Stimulated activated CD8-positive, alpha-beta memory T cell treated with anti-CD3 and anti-CD28 coated beads, Interleukin-12 subunit alpha, Interleukin-12 subunit beta, amount 100 ng/mL, for 24 hours (primary cell): ENCODE measurements around the gene CD27.
"Not testable (repeated sequence)": the region's sequence is repeated elsewhere in the genome, so short reads cannot be mapped to it uniquely, and the experiment has no call there.

ENCODE experiments used
- DNase-seq: peaks from one replicate; pipeline ENCODE4 v3.0.0-alpha.2; 2020; ENCODE audit errors: extremely low read depth

The CD27 gene

DNA sequence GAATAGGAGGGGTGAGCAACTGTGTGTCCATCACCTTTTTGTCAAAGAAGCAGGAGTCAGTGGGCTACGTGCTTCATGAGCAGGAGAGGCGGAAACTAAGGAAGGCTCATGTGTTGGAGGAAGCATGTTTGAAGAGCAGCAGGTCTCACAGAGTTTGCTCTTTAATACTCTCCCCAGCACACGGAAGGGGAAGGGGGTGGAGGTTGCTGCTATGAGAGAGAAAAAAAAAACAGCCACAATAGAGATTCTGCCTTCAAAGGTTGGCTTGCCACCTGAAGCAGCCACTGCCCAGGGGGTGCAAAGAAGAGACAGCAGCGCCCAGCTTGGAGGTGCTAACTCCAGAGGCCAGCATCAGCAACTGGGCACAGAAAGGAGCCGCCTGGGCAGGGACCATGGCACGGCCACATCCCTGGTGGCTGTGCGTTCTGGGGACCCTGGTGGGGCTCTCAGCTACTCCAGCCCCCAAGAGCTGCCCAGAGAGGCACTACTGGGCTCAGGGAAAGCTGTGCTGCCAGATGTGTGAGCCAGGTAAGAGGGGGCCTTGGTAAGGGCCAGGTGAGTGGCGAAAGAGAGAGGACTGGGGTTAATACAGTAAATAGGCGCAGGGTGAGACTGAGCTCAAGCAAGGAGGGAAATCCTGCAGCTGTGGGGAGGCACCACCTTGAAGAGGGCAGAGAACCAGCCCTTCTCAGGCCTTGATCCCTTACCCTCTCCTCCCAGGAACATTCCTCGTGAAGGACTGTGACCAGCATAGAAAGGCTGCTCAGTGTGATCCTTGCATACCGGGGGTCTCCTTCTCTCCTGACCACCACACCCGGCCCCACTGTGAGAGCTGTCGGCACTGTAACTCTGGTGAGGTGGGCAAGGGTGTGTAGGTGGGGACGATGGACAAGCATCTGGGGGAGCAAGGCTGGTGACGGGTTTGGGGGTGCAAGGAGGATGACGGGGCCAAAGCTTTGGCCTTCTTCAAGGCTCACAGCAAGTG is at the start of gene CD27:
TSS of gene CD27 (plus strand) at position 252 of the 985 bp plus-strand sequence. CDS start at position 393, 141 bp downstream.
- no peak for DNase-seq

DNA sequence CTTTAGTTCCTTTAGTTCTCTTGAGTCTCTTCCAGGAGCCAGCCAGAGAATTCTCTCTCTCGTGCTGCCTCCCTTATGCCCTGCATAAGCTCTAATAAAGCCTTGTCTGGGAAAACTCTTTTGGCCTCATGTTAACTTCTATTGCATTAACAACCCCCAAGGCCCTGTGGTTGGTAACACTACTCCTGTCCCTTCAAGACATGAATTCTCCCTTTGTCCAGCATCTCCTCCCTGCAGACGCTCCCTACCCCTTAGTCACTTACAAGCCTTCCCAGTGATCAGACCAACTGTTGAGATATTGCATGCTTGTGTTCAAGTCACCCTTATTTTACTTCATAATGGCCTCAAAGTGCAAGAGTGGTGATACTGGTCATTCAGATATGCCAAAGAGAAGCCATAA is 48.7 kb upstream of the CD27 start:
- DNase-seq: no peak

DNA sequence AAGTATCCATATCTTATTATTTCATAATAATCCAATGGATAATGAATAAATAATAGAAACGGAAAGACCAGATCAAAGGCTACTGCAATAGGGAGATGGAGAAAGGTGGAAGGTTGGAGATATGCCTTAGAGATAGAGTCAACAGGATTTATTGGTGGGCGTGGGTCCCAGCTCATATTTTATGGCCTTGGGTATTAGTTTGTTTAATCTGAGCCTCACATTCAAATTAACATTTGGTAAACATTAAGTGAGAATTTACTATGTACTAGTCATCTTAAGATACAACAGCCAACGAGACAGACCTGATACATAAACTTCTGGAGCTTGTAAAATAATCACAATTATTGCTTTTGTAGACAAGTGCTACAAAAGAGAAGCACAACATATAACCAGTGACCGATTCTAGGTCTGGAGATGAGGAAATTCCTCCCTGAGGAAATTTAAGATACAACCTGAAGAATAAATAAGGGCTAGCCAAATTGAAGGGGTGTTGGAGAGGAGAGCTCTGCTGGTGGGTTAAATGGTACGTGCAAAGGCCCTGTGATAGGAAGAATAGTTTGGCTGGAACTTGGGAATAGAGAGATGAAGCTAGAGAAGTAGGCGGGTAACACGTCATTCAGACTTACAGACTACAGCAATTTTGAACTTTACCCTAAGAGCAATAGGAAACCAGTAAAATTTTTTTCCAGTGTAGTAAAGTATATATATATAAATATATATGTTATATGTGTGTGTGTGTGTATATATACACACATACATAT is 44.7 kb upstream of the CD27 start:
- no peak for DNase-seq

DNA sequence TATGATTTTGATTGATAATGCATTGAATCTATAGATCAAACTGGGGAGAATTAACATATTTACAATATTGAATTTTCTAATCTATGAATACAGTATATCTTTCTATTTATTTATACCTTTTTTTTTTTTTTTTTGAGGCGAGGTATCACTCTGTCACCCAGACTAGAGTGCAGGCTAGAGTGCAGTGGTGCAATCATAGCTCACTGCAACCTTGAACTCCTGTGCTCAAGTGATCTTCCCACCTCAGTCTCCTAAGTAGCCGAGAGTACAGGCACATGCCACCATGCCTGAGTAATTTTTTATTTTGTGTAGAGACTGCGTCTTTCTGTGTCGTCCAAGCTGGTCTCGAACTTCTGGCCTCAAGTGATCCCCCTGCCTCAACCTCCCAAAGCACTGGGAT is 40.4 kb upstream of the CD27 start:
- DNase-seq: no peak

DNA sequence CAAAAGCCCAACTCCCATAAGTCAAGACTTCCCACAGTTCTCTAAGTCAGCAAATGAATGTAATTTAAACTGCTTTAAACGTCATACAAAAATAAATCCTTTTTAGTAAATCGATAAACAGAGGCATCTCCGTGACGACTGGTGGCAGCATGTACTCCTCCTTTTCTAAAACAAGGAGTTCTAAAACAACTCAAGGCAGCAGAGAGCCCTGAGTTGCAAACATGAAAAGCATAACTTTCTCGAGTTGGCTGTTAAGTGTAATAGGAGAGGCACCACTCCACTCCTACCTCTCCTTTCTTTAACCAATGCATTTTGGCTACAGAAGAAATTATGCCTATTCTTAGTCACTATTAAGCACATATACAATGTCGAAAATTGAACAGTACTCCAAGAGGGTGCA is 38.8 kb upstream of the CD27 start:
- DNase-seq: no peak

GRCh38 chr12:6407236-6407954 is 37.4 kb upstream of the CD27 start:
- no peak for DNase-seq

GRCh38 chr12:6416596-6416995 is 28.2 kb upstream of the CD27 start:
- DNase-seq: no peak

DNA sequence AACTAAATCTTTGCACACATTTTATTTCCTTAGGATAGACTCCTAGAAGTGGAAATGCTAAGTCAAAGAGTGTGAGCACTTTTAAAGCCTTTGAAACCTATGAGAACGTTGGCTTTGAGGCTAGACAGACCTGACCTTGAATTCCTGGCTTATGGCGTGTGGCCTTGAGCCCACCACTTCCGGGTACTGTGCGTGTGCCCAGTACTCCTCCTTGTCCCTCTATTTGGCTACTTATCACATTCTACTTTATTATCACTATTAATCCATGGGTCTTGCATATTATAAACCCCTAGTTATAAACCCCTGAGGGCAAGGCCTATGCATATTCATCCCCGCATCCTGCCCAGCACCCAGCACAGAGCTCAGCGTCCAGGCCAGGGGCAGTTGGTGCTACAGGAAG is 26.0 kb upstream of the CD27 start:
- DNase-seq: no peak

DNA sequence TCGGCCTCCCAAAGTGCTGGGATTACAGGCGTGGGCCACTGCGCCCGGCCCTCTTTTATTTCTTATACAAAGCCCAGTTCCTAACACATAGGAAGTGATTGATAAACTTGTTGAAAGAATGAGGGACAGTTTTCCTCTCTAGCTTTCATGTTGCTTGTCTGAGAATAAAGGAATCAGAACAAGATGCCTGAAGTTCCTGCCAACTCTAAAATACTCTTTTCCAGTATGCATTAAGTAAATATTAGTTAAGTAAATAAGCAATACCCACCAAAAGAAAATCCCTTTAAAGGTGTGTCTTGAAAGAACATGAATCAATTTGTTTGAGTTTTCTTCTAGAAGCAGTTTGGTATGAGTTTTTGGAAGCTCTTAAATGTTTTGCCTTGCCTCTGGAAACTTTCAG is 24.4 kb upstream of the CD27 start:
- DNase-seq: no peak

DNA sequence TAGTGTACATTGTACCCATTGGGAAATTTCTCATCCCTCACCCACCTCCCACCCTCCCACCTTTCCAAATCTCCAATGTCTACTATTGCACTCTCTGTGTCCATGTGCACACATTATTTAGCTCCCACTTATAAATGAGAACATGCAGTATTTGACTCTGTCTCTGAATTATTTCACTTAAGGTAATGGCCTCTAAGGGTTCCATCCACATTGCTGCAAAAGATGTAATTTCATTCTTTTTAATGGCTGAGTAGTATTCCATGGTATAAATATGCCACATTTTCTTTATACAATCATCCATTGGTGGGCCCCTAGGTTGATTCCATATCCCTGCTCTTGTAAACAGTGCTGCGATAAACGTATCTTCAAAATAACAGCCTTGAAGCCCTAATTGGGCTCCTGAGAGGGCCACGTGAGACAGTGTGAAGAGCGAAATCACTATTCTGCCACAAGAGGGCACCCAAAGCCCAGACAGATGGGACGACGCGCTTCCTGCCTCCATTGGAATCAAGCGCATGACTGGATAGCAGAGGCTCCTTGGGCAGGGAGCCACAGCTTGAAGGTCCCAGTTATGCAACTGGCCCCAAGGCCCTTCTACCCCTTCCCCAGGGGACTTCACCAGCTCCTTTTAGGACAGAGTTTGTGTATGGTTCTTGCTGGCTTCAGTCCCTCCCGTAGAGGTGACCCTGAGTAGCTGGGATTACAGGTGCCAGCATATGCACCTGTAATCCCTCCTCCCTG is 21.3 kb upstream of the CD27 start:
- DNase-seq: peak; percentile 49

GRCh38 chr12:6424008-6424347 is 20.8 kb upstream of the CD27 start:
- no peak for DNase-seq

- no peak for DNase-seq
Measured at GRCh38 chr12:6424866-6425265, 19.9 kb upstream of the CD27 start.

DNA sequence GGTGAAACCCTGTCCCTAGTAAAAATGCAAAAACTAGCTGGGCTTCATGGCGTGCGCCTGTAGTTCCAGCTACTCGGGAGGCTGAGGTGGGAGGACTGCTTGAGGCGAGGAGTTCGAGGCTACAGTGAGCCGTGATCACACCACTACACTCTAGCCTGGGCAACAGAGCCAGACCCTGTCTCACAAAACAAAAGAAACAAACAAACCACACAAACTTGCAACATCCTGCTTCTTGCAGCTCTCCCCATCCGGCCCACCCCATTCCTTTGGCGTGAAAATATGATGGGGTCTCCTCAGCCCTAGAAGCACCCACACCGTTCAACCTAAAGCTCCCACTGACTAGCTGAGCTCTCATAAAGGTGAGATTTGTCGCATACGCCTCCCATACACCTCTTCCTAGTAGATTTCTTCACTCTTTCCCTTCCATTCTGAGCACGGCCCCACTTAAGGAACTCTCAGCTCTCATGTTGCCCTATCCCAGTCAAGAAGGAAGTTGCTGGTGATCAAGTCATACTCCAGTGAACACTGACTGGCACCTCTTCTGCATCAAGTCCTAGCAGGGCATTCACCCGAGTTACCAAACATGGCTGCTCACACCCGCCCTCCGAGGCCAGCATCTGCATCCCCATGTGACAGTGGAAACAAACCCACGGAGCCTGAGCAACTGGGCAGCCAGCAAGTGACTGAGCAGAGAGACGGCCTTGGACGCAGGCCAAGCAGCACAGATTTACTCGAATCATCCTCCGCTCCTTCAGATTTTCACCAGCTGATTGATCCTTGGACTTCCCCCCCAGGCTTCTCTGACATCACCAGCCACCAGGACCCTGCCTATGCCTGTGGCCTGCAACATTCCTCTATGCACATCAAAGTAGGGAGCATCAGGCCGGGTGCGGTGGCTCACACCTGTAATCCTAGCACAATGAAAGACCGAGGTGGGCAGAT is 18.9 kb upstream of the CD27 start:
- no peak for DNase-seq

- DNase-seq: peak; percentile 85
Measured at GRCh38 chr12:6426882-6427671, 17.7 kb upstream of the CD27 start.

GRCh38 chr12:6427796-6428195 is 17.0 kb upstream of the CD27 start:
- not testable (repeated sequence) for DNase-seq

GRCh38 chr12:6428326-6428725 is 16.4 kb upstream of the CD27 start:
- DNase-seq: no peak

GRCh38 chr12:6430124-6430989 is 14.4 kb upstream of the CD27 start:
- no peak for DNase-seq

DNA sequence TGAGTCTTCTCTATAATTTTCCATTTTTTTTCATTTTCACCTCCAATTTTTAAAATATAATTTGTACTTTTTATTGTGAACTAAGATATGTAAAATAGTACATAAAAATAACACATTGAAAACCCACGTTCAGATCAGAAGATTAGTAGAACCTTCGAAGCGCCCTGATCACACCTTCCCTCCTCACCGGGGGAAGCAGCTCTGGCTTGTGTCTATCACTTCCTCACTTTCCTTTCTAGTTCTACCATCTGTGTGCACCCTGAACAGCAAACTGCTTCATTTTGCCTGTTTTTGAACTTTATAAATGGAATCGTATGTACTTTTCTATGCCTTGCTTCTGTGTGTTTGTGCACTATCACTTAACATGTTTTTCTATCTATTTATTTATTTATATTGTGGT is 11.8 kb upstream of the CD27 start:
- DNase-seq: no peak
